Endothelial cell of umbilical vein (primary cell): Measurements from ENCODE around the gene ARTN. TPM values are rescaled to one million over a fixed set of nuclear protein-coding genes. Genes with fewer than 3 reads are reported as not detected.

Experiments
- BruUV-seq: library from RNA; stranded (reverse); fragments of 400-500 nt; replicated peaks from 2 replicates; lab custom pipeline; 2021; lab: Mats Ljungman, UMichigan
- CTCF ChIA-PET: fragments of 300-600, 350-600 bp; sonication (Branson Sonifier 250); formaldehyde crosslinking; loops from one replicate; lab custom pipeline; 2021; ENCODE audit warnings: antibody characterized with exemption, inconsistent platforms; lab: Charles Lee
- POLR2A ChIA-PET: fragments of 300-600, 350-600 bp; sonication (Branson Sonifier 250); formaldehyde crosslinking; loops from one replicate; lab custom pipeline; 2021; ENCODE audit warnings: antibody characterized with exemption, inconsistent platforms; lab: Charles Lee
- DNase-seq: peaks from one replicate; pipeline ENCODE4 v3.0.0-alpha.2; 2011; ENCODE audit warnings: low read depth, low spot score
- FAIRE-seq: peaks from 2 replicates; lab custom pipeline; 2011; peaks lifted over from hg19 to GRCh38; lab: Jason Lieb, UNC
- H2AFZ ChIP-seq: 2 replicates; pipeline ENCODE4 v1.6.0; 2012; ENCODE audit warnings: low read depth, low read length, control low read depth, inconsistent platforms
- H3K27ac ChIP-seq: 2 replicates; pipeline ENCODE4 v1.5.1; 2011; ENCODE audit warnings: low read depth, mild to moderate bottlenecking, control low read depth, low read length, moderate library complexity; ENCODE audit not compliant: insufficient read depth
- H3K27me3 ChIP-seq, 2 experiments: 2 replicates each; pipeline versions ENCODE4 v1.6.0 to v1.6.1; 2011; ENCODE audit warnings: low read length in 2 of 2, mixed read lengths in 1 of 2; ENCODE audit not compliant: control insufficient read depth in 2 of 2, insufficient read depth in 2 of 2
- H3K36me3 ChIP-seq, 2 experiments: 2 replicates in 1 of 2; 3 replicates in 1 of 2; pipeline ENCODE4 v1.5.1; 2011; ENCODE audit warnings: low read length in 2 of 2, mild to moderate bottlenecking in 1 of 2, moderate library complexity in 1 of 2; ENCODE audit not compliant: control insufficient read depth in 2 of 2, insufficient read depth in 2 of 2; ENCODE audit errors: extremely low read depth in 1 of 2
- H3K4me1 ChIP-seq: 3 replicates; pipeline ENCODE4 v1.5.1; 2011; ENCODE audit warnings: mild to moderate bottlenecking, low read length; ENCODE audit not compliant: control insufficient read depth, insufficient read depth; ENCODE audit errors: extremely low read depth
- H3K4me2 ChIP-seq: 2 replicates; pipeline ENCODE4 v1.6.1; 2011; ENCODE audit warnings: low read length, control low read depth, mixed read lengths; ENCODE audit not compliant: insufficient read depth
- H3K4me3 ChIP-seq, 3 experiments: fragments of 200-600 bp in 1 of 3; sonication (generic), shearing (Covaris generic) in 1 of 3; replicated peaks in 1 of 3; 2 replicates each; pipeline ENCODE4 v1.5.1; 2011 to 2016; ENCODE audit warnings: control low read depth in 3 of 3, low read length in 3 of 3, mild to moderate bottlenecking in 2 of 3, inconsistent platforms in 1 of 3, low read depth in 1 of 3, moderate library complexity in 1 of 3; ENCODE audit not compliant: insufficient read depth in 1 of 3
- H3K79me2 ChIP-seq: 2 replicates; pipeline ENCODE4 v1.6.0; 2012; ENCODE audit warnings: low read length, inconsistent platforms; ENCODE audit not compliant: control insufficient read depth, insufficient read depth
- H3K9ac ChIP-seq: replicated peaks from 2 replicates; pipeline ENCODE3; 2011; ENCODE audit warnings: low read length, control low read depth; ENCODE audit not compliant: insufficient read depth; ENCODE audit errors: extremely low read depth
- H3K9me1 ChIP-seq: replicated peaks from 3 replicates; pipeline ENCODE4 v1.6.0; 2011; ENCODE audit warnings: mild to moderate bottlenecking, low read length; ENCODE audit not compliant: control insufficient read depth, insufficient read depth; ENCODE audit errors: extremely low read depth
- H3K9me3 ChIP-seq: replicated peaks from 2 replicates; pipeline ENCODE4 v1.5.1; 2012; ENCODE audit warnings: low read length, inconsistent platforms; ENCODE audit not compliant: control insufficient read depth, insufficient read depth
- H4K20me1 ChIP-seq: replicated peaks from 2 replicates; pipeline ENCODE3; 2011; ENCODE audit warnings: mild to moderate bottlenecking, low read length; ENCODE audit not compliant: control insufficient read depth, insufficient read depth; ENCODE audit errors: extremely low read depth
- CTCF ChIP-seq, 2 donors: IDR thresholded peaks; 1 replicate in 1 of 2; 2 replicates in 1 of 2; pipeline ENCODE4 v1.5.1; 2011; ENCODE audit warnings: low read length in 2 of 2, mild to moderate bottlenecking in 2 of 2, moderate library complexity in 2 of 2, control low read depth in 1 of 2, inconsistent platforms in 1 of 2, low read depth in 1 of 2; ENCODE audit not compliant: insufficient read depth in 1 of 2; ENCODE audit errors: extremely low read depth in 1 of 2
- EZH2 ChIP-seq: IDR thresholded peaks from 2 replicates; pipeline ENCODE4 v1.6.1; 2012; ENCODE audit warnings: borderline replicate concordance, low read depth, mild to moderate bottlenecking, moderate library complexity, low read length, inconsistent platforms; ENCODE audit not compliant: severe bottlenecking
- FOS ChIP-seq: IDR thresholded peaks from 2 replicates; pipeline ENCODE4 v1.6.1; 2011; ENCODE audit warnings: mild to moderate bottlenecking, low read length, moderate library complexity, borderline replicate concordance; ENCODE audit not compliant: insufficient read depth
- GATA2 ChIP-seq: IDR thresholded peaks from 2 replicates; pipeline ENCODE4 v1.7.0; 2011; ENCODE audit warnings: low read depth, mild to moderate bottlenecking, moderate library complexity, mixed read lengths, low read length; ENCODE audit not compliant: insufficient read length, insufficient read depth
- JUN ChIP-seq: IDR thresholded peaks from 2 replicates; pipeline ENCODE4 v1.6.1; 2011; ENCODE audit warnings: borderline replicate concordance, low read depth; ENCODE audit not compliant: insufficient read length, insufficient read depth
- MAX ChIP-seq: IDR thresholded peaks from 2 replicates; pipeline ENCODE4 v1.6.1; 2011; ENCODE audit not compliant: insufficient read depth, insufficient read length
- MYC ChIP-seq: IDR thresholded peaks from one replicate; pipeline ENCODE4 v1.6.1; 2011; ENCODE audit warnings: mild to moderate bottlenecking, low read depth, low read length
- POLR2A ChIP-seq: IDR thresholded peaks from 2 replicates; pipeline ENCODE4 v1.6.1; 2012; ENCODE audit warnings: low read depth, mild to moderate bottlenecking, control low read depth, low read length
- POLR2AphosphoS5 ChIP-seq: IDR thresholded peaks from 2 replicates; pipeline ENCODE4 v1.6.1; 2012; ENCODE audit warnings: low read depth, mild to moderate bottlenecking, control low read depth, low read length, moderate library complexity; ENCODE audit not compliant: insufficient read depth
- dilution Hi-C: fragments of 300-500 bp; cut with MboI; formaldehyde crosslinking; loops from one replicate; pipeline ENCODE4 v1.15.0; 2019; ENCODE audit warnings: low sequenced_read_pairs; ENCODE audit not compliant: extremely low pct_ligation_motif_present
- intact Hi-C: fragments of 100-400 bp; cut with micrococcal nuclease; formaldehyde crosslinking; loops from one replicate; pipeline ENCODE4 v1.10.0; 2022
- polyA plus RNA-seq, 4 experiments: library from polyadenylated mRNA; depleted of rRNA in 3 of 4; stranded (reverse) in 3 of 4; unstranded in 1 of 4; fragments of >200 nt; gene quantifications; 2 replicates each; pipeline versions ENCODE4 v1.2.1 to v1.2.3, GENCODE V29; 2011 to 2012; ENCODE audit warnings: missing spikeins in 1 of 4
- total RNA-seq: library from RNA; stranded (reverse); gene quantifications from 2 replicates; pipeline ENCODE4 v1.2.3, GENCODE V29; 2021

The ARTN gene
- total and polyA plus RNA-seq, 2 donors (not counting 3 experiments of a cell fraction or from before 2014, with no cell fraction given), result 0.11 to 0.18 TPM

- intact Hi-C loops (loop anchor here (1.0 to 5.0 kb wide), 5 partner anchors 83 to 406 kb away; partner anchors contain the start of genes KDM4A and ST3GAL3), dilution Hi-C loops (loop anchor here (25.0 kb wide), 1 partner anchor 173 kb away; no protein-coding TSS in a partner anchor)
- TF ChIP-seq MYC (no peak), JUN (no peak), POLR2AphosphoS5 (no peak), MAX (no peak), POLR2A (no peak), CTCF (IDR thresholded peaks at IDR 0.05; ENCODE audit: extremely low read depth in 1 of 2, insufficient read depth in 1 of 2, low read depth in 1 of 2, low read length in 2 of 2) (no peak), FOS (no peak), EZH2 (no peak), GATA2 (no peak)
- DNase-seq (no peak), FAIRE-seq (no peak)
- no peak overlapping the region for H2AFZ ChIP-seq
- no peaks in the 10 kb centered on the region for H3K36me3 ChIP-seq
- no peak overlapping the region for H3K27ac ChIP-seq
- H3K4me1 ChIP-seq, result peaks cover 5% of the 10 kb centered on the region
- no peak overlapping the region for H3K9ac ChIP-seq
- no peak overlapping the region for H3K4me3 ChIP-seq
- CTCF ChIA-PET, result interaction anchor here (0.7 to 18.1 kb wide), 71 partner anchors 9 to 1022 kb away, joined by 3 to 965 read pairs (median 5); partner anchors contain the start of genes ATP6V0B, DMAP1, IPO13 and KDM4A
- POLR2A ChIA-PET, result interaction anchor here (0.8 kb wide), 1 partner anchor 12 kb away, joined by 4 read pairs; the partner anchor contains the start of gene IPO13
- no peaks in the 10 kb centered on the region for H3K9me1 ChIP-seq
- H4K20me1 ChIP-seq, result no peaks in the 10 kb centered on the region
- no TSS peak for BruUV-seq
- H3K79me2 ChIP-seq, result no peaks in the 10 kb centered on the region
- no peak overlapping the region for H3K4me2 ChIP-seq
- no peaks in the 10 kb centered on the region for H3K9me3 ChIP-seq
- peaks cover 3 to 9% of the 10 kb centered on the region in 2 experiments for H3K27me3 ChIP-seq
Measured at GRCh38 chr1:43934986-43935324, 1.4 kb downstream of the ARTN start.
